ENCODE measurements around the gene AJAP1.

AJAP1 gene

DNA sequence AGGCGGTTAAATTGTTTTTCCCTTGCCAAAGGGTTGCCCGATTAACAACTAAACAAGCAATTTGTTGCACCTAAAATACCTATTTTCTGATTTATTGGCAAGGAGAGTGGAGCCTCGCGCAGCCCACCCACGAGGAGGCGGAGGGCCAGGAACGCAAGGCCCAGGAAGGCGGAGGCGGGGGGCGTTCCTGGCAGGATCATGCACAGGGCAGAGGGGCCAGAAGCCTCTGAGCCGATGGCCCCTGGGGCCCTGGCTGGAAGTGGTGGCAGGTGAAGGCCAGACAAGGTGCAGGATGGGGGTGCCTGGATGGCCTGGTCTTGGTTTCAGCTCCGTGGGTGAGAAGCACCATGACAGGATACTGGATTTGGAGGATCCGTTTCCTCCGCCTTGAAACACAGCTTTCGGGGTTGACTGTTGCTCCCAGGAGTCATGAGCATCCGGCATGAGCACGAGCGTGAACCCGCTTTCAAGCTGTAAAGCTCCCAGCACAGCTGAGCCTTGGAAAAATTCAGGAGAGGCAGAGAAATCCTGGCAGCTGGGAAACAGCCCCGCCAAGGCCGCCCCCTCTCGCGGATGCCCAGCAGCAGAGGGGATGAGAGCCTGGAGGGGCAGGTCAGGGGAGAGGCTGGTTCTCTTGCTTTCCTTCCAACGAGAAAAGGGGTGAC is 35.0 kb downstream of the AJAP1 start:
- Histone ChIP-seq H3K27ac (replicated peaks) (no peak overlapping the region), H3K4me3 (replicated peaks; ENCODE audit: insufficient read depth, low read length) (no peak overlapping the region), H3K27me3 (ENCODE audit: insufficient read depth, poor library complexity, severe bottlenecking) (no peaks in the 10 kb centered on the region)
- DNase-seq (ENCODE audit: low read depth in 1 of 2, low spot score in 1 of 2): no peak
- TF ChIP-seq SPI1 (IDR thresholded peaks at IDR 0.05; ENCODE audit: borderline replicate concordance, low read depth): no peak

- Histone ChIP-seq H3K27me3 (ENCODE audit: insufficient read depth, poor library complexity, severe bottlenecking) (no peaks in the 10 kb centered on the region), H3K4me3 (replicated peaks; ENCODE audit: insufficient read depth, low read length) (no peak overlapping the region), H3K27ac (replicated peaks) (no peak overlapping the region)
- no peak for TF ChIP-seq SPI1 (IDR thresholded peaks at IDR 0.05; ENCODE audit: borderline replicate concordance, low read depth)
- TF ChIP-seq CTCF (IDR thresholded peaks at IDR 0.05; ENCODE audit: insufficient read depth, low read length): no peak
- TF ChIP-seq POLR2AphosphoS5 (IDR thresholded peaks at IDR 0.05; ENCODE audit: low read depth): no peak
- no peak for TF ChIP-seq REST (IDR thresholded peaks at IDR 0.05; ENCODE audit: insufficient replicate concordance, low read depth)
- no peak for TF ChIP-seq GABPA (IDR thresholded peaks at IDR 0.05; ENCODE audit: low read depth)
- DNase-seq (ENCODE audit: low read depth in 1 of 2, low spot score in 1 of 2): no peak
Measured at GRCh38 chr1:4689941-4690635, 35.7 kb downstream of the AJAP1 start.

- TF ChIP-seq SPI1 (IDR thresholded peaks at IDR 0.05; ENCODE audit: borderline replicate concordance, low read depth) (no peak), POLR2AphosphoS5 (IDR thresholded peaks at IDR 0.05; ENCODE audit: low read depth) (no peak), GABPA (IDR thresholded peaks at IDR 0.05; ENCODE audit: low read depth) (no peak), REST (IDR thresholded peaks at IDR 0.05; ENCODE audit: insufficient replicate concordance, low read depth) (no peak), CTCF (IDR thresholded peaks at IDR 0.05; ENCODE audit: insufficient read depth, low read length) (no peak)
- Histone ChIP-seq H3K4me3 (replicated peaks; ENCODE audit: insufficient read depth, low read length) (no peak overlapping the region), H3K27ac (replicated peaks) (no peak overlapping the region), H3K27me3 (ENCODE audit: insufficient read depth, poor library complexity, severe bottlenecking) (no peaks in the 10 kb centered on the region)
- DNase-seq (ENCODE audit: low read depth in 1 of 2, low spot score in 1 of 2): no peak
Measured at GRCh38 chr1:4690951-4691675, 36.7 kb downstream of the AJAP1 start.

GRCh38 chr1:4691766-4692405 is 37.5 kb downstream of the AJAP1 start:
- Histone ChIP-seq H3K27ac (replicated peaks) (no peak overlapping the region), H3K4me3 (replicated peaks; ENCODE audit: insufficient read depth, low read length) (no peak overlapping the region), H3K27me3 (ENCODE audit: insufficient read depth, poor library complexity, severe bottlenecking) (no peaks in the 10 kb centered on the region)
- TF ChIP-seq SPI1 (IDR thresholded peaks at IDR 0.05; ENCODE audit: borderline replicate concordance, low read depth) (no peak), CTCF (IDR thresholded peaks at IDR 0.05; ENCODE audit: insufficient read depth, low read length) (no peak)
- no peak for DNase-seq (ENCODE audit: low read depth in 1 of 2, low spot score in 1 of 2)
